Panc1 (cell line): ENCODE measurements around the gene CPA1. TPM values are rescaled to one million over a fixed set of nuclear protein-coding genes. Genes with fewer than 3 reads are reported as not detected.
"Not testable (repeated sequence)": the region's sequence is repeated elsewhere in the genome, so short reads cannot be mapped to it uniquely, and the experiment has no call there.

ENCODE experiments used
- ATAC-seq: fragments of 200-7000 bp; cut with Tn5 transposase; 2 replicates; pipeline ENCODE4 v1.9.1; 2020; ENCODE audit warnings: mild to moderate bottlenecking, moderate library complexity
- BruUV-seq: library from RNA; stranded (reverse); fragments of 400-500 nt; replicated peaks from 2 replicates; lab custom pipeline; 2021; lab: Mats Ljungman, UMichigan
- CTCF ChIA-PET: fragments of 300-600 bp; sonication (Branson Sonifier 250); formaldehyde crosslinking; loops from one replicate; lab custom pipeline; 2022; ENCODE audit warnings: antibody characterized with exemption; lab: Charles Lee
- POLR2A ChIA-PET: fragments of 300-600 bp; sonication (Branson Sonifier 250); formaldehyde crosslinking; loops from one replicate; lab custom pipeline; 2022; ENCODE audit warnings: antibody characterized with exemption; lab: Charles Lee
- DNase-seq: peaks from one replicate; pipeline ENCODE4 v3.0.0-alpha.2; 2010; ENCODE audit warnings: low read depth, low spot score
- H3K27ac ChIP-seq: 2 replicates; pipeline ENCODE4 v1.5.1; 2011; ENCODE audit warnings: mild to moderate bottlenecking, low read length, inconsistent platforms
- H3K27me3 ChIP-seq: fragments of 200-500 bp; sonication (Bioruptor generic); 2 replicates; pipeline ENCODE4 v1.6.0; 2014; ENCODE audit warnings: low read length, inconsistent platforms; ENCODE audit not compliant: control insufficient read depth, insufficient read depth
- H3K36me3 ChIP-seq: fragments of 200-500 bp; sonication (Bioruptor generic); 2 replicates; pipeline ENCODE4 v1.5.1; 2014; ENCODE audit warnings: inconsistent platforms, mild to moderate bottlenecking, low read length, moderate library complexity; ENCODE audit not compliant: control insufficient read depth, insufficient read depth
- H3K4me1 ChIP-seq: 2 replicates; pipeline ENCODE4 v1.5.1; 2011; ENCODE audit warnings: inconsistent platforms, mild to moderate bottlenecking, low read length, moderate library complexity; ENCODE audit not compliant: control insufficient read depth, insufficient read depth
- H3K4me3 ChIP-seq, 2 experiments: 2 replicates each; pipeline ENCODE4 v1.5.1; 2011 to 2012; ENCODE audit warnings: low read depth in 2 of 2, low read length in 2 of 2, mild to moderate bottlenecking in 2 of 2, inconsistent platforms in 1 of 2, moderate library complexity in 1 of 2
- H3K9me3 ChIP-seq: fragments of 200-500 bp; sonication (Bioruptor generic); 2 replicates; pipeline ENCODE4 v1.5.1; 2014; ENCODE audit warnings: low read depth, mild to moderate bottlenecking, inconsistent platforms, low read length, moderate library complexity; ENCODE audit not compliant: control insufficient read depth, insufficient read depth
- CTCF ChIP-seq: fragments of 450-650 bp; IDR thresholded peaks from 2 replicates; pipeline ENCODE4 v1.5.1; 2017; ENCODE audit warnings: mild to moderate bottlenecking
- POLR2AphosphoS5 ChIP-seq: IDR thresholded peaks from 2 replicates; pipeline ENCODE4 v1.6.1; 2012; ENCODE audit warnings: mild to moderate bottlenecking, low read depth, low read length, moderate library complexity
- SIN3A ChIP-seq: IDR thresholded peaks from 2 replicates; pipeline ENCODE4 v1.6.1; 2012; ENCODE audit warnings: low read depth, mild to moderate bottlenecking, low read length, moderate library complexity, borderline replicate concordance; ENCODE audit not compliant: insufficient read depth
- TCF7L2 ChIP-seq: IDR thresholded peaks from 2 replicates; pipeline ENCODE4 v1.6.1; 2011; ENCODE audit warnings: mild to moderate bottlenecking, low read depth, low read length, inconsistent platforms
- in situ Hi-C: cut with HindIII; loops from 2 replicates; pipeline ENCODE4 v1.10.0; 2016; ENCODE audit warnings: low sequenced_read_pairs, low pct_unique_long_range_greater_than_20kb
- intact Hi-C: fragments of 100-400 bp; cut with micrococcal nuclease; formaldehyde crosslinking; loops from one replicate; pipeline ENCODE4 v1.10.0; 2022; ENCODE audit not compliant: unreplicated experiment
- total RNA-seq: library from RNA; stranded (reverse); gene quantifications from one replicate; pipeline ENCODE4 v1.2.1, GENCODE V29; 2021; ENCODE audit not compliant: unreplicated experiment
- TF ChIP-seq, protein P1 (sequence below), 2 experiments: IDR thresholded peaks; 2 replicates each; pipeline ENCODE4 v1.6.1; 2011 to 2012; ENCODE audit warnings: low read depth in 2 of 2, control low read depth in 1 of 2, low read length in 1 of 2, mild to moderate bottlenecking in 1 of 2, moderate library complexity in 1 of 2; ENCODE audit not compliant: insufficient read depth in 1 of 2

The CPA1 gene
- total RNA-seq, 1 experiment from 2014 or later: 7.6 TPM

GRCh38 chr7:130376461-130376860 lies 3.8 kb upstream of the CPA1 start:
- intact Hi-C loops, in situ Hi-C loops, H3K36me3 ChIP-seq, DNase-seq, CTCF ChIA-PET, H3K27ac ChIP-seq, ATAC-seq, POLR2A ChIA-PET, H3K9me3 ChIP-seq, H3K27me3 ChIP-seq, BruUV-seq, H3K4me1 ChIP-seq, H3K4me3 ChIP-seq: not testable (repeated sequence)

- BruUV-seq: no TSS peak
- POLR2A ChIA-PET: no interaction called here
- intact Hi-C loops (no loop called here), in situ Hi-C loops (no loop called here)
- no peak for ATAC-seq
- TF ChIP-seq TCF7L2 (no peak), POLR2AphosphoS5 (no peak), SIN3A (no peak)
- TF ChIP-seq, protein P1, sequence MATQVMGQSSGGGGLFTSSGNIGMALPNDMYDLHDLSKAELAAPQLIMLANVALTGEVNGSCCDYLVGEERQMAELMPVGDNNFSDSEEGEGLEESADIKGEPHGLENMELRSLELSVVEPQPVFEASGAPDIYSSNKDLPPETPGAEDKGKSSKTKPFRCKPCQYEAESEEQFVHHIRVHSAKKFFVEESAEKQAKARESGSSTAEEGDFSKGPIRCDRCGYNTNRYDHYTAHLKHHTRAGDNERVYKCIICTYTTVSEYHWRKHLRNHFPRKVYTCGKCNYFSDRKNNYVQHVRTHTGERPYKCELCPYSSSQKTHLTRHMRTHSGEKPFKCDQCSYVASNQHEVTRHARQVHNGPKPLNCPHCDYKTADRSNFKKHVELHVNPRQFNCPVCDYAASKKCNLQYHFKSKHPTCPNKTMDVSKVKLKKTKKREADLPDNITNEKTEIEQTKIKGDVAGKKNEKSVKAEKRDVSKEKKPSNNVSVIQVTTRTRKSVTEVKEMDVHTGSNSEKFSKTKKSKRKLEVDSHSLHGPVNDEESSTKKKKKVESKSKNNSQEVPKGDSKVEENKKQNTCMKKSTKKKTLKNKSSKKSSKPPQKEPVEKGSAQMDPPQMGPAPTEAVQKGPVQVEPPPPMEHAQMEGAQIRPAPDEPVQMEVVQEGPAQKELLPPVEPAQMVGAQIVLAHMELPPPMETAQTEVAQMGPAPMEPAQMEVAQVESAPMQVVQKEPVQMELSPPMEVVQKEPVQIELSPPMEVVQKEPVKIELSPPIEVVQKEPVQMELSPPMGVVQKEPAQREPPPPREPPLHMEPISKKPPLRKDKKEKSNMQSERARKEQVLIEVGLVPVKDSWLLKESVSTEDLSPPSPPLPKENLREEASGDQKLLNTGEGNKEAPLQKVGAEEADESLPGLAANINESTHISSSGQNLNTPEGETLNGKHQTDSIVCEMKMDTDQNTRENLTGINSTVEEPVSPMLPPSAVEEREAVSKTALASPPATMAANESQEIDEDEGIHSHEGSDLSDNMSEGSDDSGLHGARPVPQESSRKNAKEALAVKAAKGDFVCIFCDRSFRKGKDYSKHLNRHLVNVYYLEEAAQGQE (IDR thresholded peaks at IDR 0.05; ENCODE audit: insufficient read depth in 1 of 2, low read depth in 2 of 2, low read length in 1 of 2): no peak
- no peak overlapping the region for H3K27ac ChIP-seq
- CTCF ChIA-PET: no interaction called here
- no peaks in the 10 kb centered on the region for H3K9me3 ChIP-seq
- peaks cover 10% of the 10 kb centered on the region; the same call in 1 of the 2 replicates for H3K4me1 ChIP-seq
- no peak overlapping the region for H3K4me3 ChIP-seq
- no peak for DNase-seq
- no peaks in the 10 kb centered on the region for H3K27me3 ChIP-seq
- no peaks in the 10 kb centered on the region for H3K36me3 ChIP-seq
These were observed 3.1 kb upstream of the CPA1 start for GRCh38 chr7:130377178-130377577.

DNA sequence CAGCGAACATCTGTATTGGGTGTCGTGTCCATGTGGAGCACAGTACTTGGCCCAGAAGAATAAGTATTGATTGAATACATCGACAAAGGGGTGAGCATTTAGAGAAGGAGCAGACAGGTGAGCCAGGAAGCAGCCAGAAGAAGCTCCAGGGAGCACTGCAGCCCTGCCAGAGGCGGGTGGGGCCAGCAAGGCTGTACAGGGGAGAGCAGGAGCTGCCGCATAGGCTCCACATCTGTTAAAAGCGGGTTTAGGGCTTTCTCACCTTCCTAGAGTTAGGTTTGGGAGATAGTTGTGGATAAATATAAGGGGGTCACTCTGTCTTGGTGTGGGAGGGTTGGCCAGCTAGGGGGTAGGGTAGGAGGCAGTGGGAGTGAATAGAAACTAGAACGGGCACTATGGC lies 1.3 kb upstream of the CPA1 start:
- POLR2A ChIA-PET: no interaction called here
- Histone ChIP-seq H3K4me3 (no peak overlapping the region), H3K9me3 (no peaks in the 10 kb centered on the region), H3K27ac (no peak overlapping the region), H3K27me3 (no peaks in the 10 kb centered on the region), H3K4me1 (no peaks in the 10 kb centered on the region), H3K36me3 (no peaks in the 10 kb centered on the region)
- in situ Hi-C loops: no loop called here
- DNase-seq (no peak), ATAC-seq (no peak)
- no TSS peak for BruUV-seq
- CTCF ChIA-PET: no interaction called here
- intact Hi-C loops: no loop called here
- TF ChIP-seq SIN3A: no peak
- TF ChIP-seq TCF7L2: no peak
- TF ChIP-seq POLR2AphosphoS5: no peak
- TF ChIP-seq, protein P1 (IDR thresholded peaks at IDR 0.05; ENCODE audit: insufficient read depth in 1 of 2, low read depth in 2 of 2, low read length in 1 of 2): no peak
- TF ChIP-seq CTCF: no peak
